Endothelial cell of umbilical vein (primary cell): Measurements from ENCODE around the gene CPEB1. TPM values are rescaled to one million over a fixed set of nuclear protein-coding genes. Genes with fewer than 3 reads are reported as not detected.

ENCODE experiments used
- BruUV-seq: library from RNA; stranded (reverse); fragments of 400-500 nt; replicated peaks from 2 replicates; lab custom pipeline; 2021; lab: Mats Ljungman, UMichigan
- CTCF ChIA-PET: fragments of 300-600, 350-600 bp; sonication (Branson Sonifier 250); formaldehyde crosslinking; loops from one replicate; lab custom pipeline; 2021; ENCODE audit warnings: antibody characterized with exemption, inconsistent platforms; lab: Charles Lee
- POLR2A ChIA-PET: fragments of 300-600, 350-600 bp; sonication (Branson Sonifier 250); formaldehyde crosslinking; loops from one replicate; lab custom pipeline; 2021; ENCODE audit warnings: antibody characterized with exemption, inconsistent platforms; lab: Charles Lee
- DNase-seq: peaks from one replicate; pipeline ENCODE4 v3.0.0-alpha.2; 2011; ENCODE audit warnings: low read depth, low spot score
- FAIRE-seq: peaks from 2 replicates; lab custom pipeline; 2011; peaks lifted over from hg19 to GRCh38; lab: Jason Lieb, UNC
- H2AFZ ChIP-seq: 2 replicates; pipeline ENCODE4 v1.6.0; 2012; ENCODE audit warnings: low read depth, low read length, control low read depth, inconsistent platforms
- H3K27ac ChIP-seq: 2 replicates; pipeline ENCODE4 v1.5.1; 2011; ENCODE audit warnings: low read depth, mild to moderate bottlenecking, control low read depth, low read length, moderate library complexity; ENCODE audit not compliant: insufficient read depth
- H3K27me3 ChIP-seq, 2 experiments: 2 replicates each; pipeline versions ENCODE4 v1.6.0 to v1.6.1; 2011; ENCODE audit warnings: low read length in 2 of 2, mixed read lengths in 1 of 2; ENCODE audit not compliant: control insufficient read depth in 2 of 2, insufficient read depth in 2 of 2
- H3K36me3 ChIP-seq, 2 experiments: 2 replicates in 1 of 2; 3 replicates in 1 of 2; pipeline ENCODE4 v1.5.1; 2011; ENCODE audit warnings: low read length in 2 of 2, mild to moderate bottlenecking in 1 of 2, moderate library complexity in 1 of 2; ENCODE audit not compliant: control insufficient read depth in 2 of 2, insufficient read depth in 2 of 2; ENCODE audit errors: extremely low read depth in 1 of 2
- H3K4me1 ChIP-seq: 3 replicates; pipeline ENCODE4 v1.5.1; 2011; ENCODE audit warnings: mild to moderate bottlenecking, low read length; ENCODE audit not compliant: control insufficient read depth, insufficient read depth; ENCODE audit errors: extremely low read depth
- H3K4me2 ChIP-seq: 2 replicates; pipeline ENCODE4 v1.6.1; 2011; ENCODE audit warnings: low read length, control low read depth, mixed read lengths; ENCODE audit not compliant: insufficient read depth
- H3K4me3 ChIP-seq, 3 experiments: fragments of 200-600 bp in 1 of 3; sonication (generic), shearing (Covaris generic) in 1 of 3; replicated peaks in 1 of 3; 2 replicates each; pipeline ENCODE4 v1.5.1; 2011 to 2016; ENCODE audit warnings: control low read depth in 3 of 3, low read length in 3 of 3, mild to moderate bottlenecking in 2 of 3, inconsistent platforms in 1 of 3, low read depth in 1 of 3, moderate library complexity in 1 of 3; ENCODE audit not compliant: insufficient read depth in 1 of 3
- H3K79me2 ChIP-seq: 2 replicates; pipeline ENCODE4 v1.6.0; 2012; ENCODE audit warnings: low read length, inconsistent platforms; ENCODE audit not compliant: control insufficient read depth, insufficient read depth
- H3K9ac ChIP-seq: replicated peaks from 2 replicates; pipeline ENCODE3; 2011; ENCODE audit warnings: low read length, control low read depth; ENCODE audit not compliant: insufficient read depth; ENCODE audit errors: extremely low read depth
- H3K9me1 ChIP-seq: replicated peaks from 3 replicates; pipeline ENCODE4 v1.6.0; 2011; ENCODE audit warnings: mild to moderate bottlenecking, low read length; ENCODE audit not compliant: control insufficient read depth, insufficient read depth; ENCODE audit errors: extremely low read depth
- H3K9me3 ChIP-seq: replicated peaks from 2 replicates; pipeline ENCODE4 v1.5.1; 2012; ENCODE audit warnings: low read length, inconsistent platforms; ENCODE audit not compliant: control insufficient read depth, insufficient read depth
- H4K20me1 ChIP-seq: replicated peaks from 2 replicates; pipeline ENCODE3; 2011; ENCODE audit warnings: mild to moderate bottlenecking, low read length; ENCODE audit not compliant: control insufficient read depth, insufficient read depth; ENCODE audit errors: extremely low read depth
- EZH2 ChIP-seq: IDR thresholded peaks from 2 replicates; pipeline ENCODE4 v1.6.1; 2012; ENCODE audit warnings: borderline replicate concordance, low read depth, mild to moderate bottlenecking, moderate library complexity, low read length, inconsistent platforms; ENCODE audit not compliant: severe bottlenecking
- FOS ChIP-seq: IDR thresholded peaks from 2 replicates; pipeline ENCODE4 v1.6.1; 2011; ENCODE audit warnings: mild to moderate bottlenecking, low read length, moderate library complexity, borderline replicate concordance; ENCODE audit not compliant: insufficient read depth
- GATA2 ChIP-seq: IDR thresholded peaks from 2 replicates; pipeline ENCODE4 v1.7.0; 2011; ENCODE audit warnings: low read depth, mild to moderate bottlenecking, moderate library complexity, mixed read lengths, low read length; ENCODE audit not compliant: insufficient read length, insufficient read depth
- JUN ChIP-seq: IDR thresholded peaks from 2 replicates; pipeline ENCODE4 v1.6.1; 2011; ENCODE audit warnings: borderline replicate concordance, low read depth; ENCODE audit not compliant: insufficient read length, insufficient read depth
- MYC ChIP-seq: IDR thresholded peaks from one replicate; pipeline ENCODE4 v1.6.1; 2011; ENCODE audit warnings: mild to moderate bottlenecking, low read depth, low read length
- POLR2A ChIP-seq: IDR thresholded peaks from 2 replicates; pipeline ENCODE4 v1.6.1; 2012; ENCODE audit warnings: low read depth, mild to moderate bottlenecking, control low read depth, low read length
- POLR2AphosphoS5 ChIP-seq: IDR thresholded peaks from 2 replicates; pipeline ENCODE4 v1.6.1; 2012; ENCODE audit warnings: low read depth, mild to moderate bottlenecking, control low read depth, low read length, moderate library complexity; ENCODE audit not compliant: insufficient read depth
- dilution Hi-C: fragments of 300-500 bp; cut with MboI; formaldehyde crosslinking; loops from one replicate; pipeline ENCODE4 v1.15.0; 2019; ENCODE audit warnings: low sequenced_read_pairs; ENCODE audit not compliant: extremely low pct_ligation_motif_present
- intact Hi-C: fragments of 100-400 bp; cut with micrococcal nuclease; formaldehyde crosslinking; loops from one replicate; pipeline ENCODE4 v1.10.0; 2022
- polyA plus RNA-seq, 4 experiments: library from polyadenylated mRNA; depleted of rRNA in 3 of 4; stranded (reverse) in 3 of 4; unstranded in 1 of 4; fragments of >200 nt; gene quantifications; 2 replicates each; pipeline versions ENCODE4 v1.2.1 to v1.2.3, GENCODE V29; 2011 to 2012; ENCODE audit warnings: missing spikeins in 1 of 4
- total RNA-seq: library from RNA; stranded (reverse); gene quantifications from 2 replicates; pipeline ENCODE4 v1.2.3, GENCODE V29; 2021
- TF ChIP-seq, protein P1 (sequence below): IDR thresholded peaks from 2 replicates; pipeline ENCODE4 v1.6.1; 2011; ENCODE audit not compliant: insufficient read depth, insufficient read length
- TF ChIP-seq, protein P2 (sequence below), 2 donors: IDR thresholded peaks; 1 replicate in 1 of 2; 2 replicates in 1 of 2; pipeline ENCODE4 v1.5.1; 2011; ENCODE audit warnings: low read length in 2 of 2, mild to moderate bottlenecking in 2 of 2, moderate library complexity in 2 of 2, control low read depth in 1 of 2, inconsistent platforms in 1 of 2, low read depth in 1 of 2; ENCODE audit not compliant: insufficient read depth in 1 of 2; ENCODE audit errors: extremely low read depth in 1 of 2

Gene CPEB1
- total and polyA plus RNA-seq, 2 donors (not counting 3 experiments of a cell fraction or from before 2014, with no cell fraction given): not detected

DNA sequence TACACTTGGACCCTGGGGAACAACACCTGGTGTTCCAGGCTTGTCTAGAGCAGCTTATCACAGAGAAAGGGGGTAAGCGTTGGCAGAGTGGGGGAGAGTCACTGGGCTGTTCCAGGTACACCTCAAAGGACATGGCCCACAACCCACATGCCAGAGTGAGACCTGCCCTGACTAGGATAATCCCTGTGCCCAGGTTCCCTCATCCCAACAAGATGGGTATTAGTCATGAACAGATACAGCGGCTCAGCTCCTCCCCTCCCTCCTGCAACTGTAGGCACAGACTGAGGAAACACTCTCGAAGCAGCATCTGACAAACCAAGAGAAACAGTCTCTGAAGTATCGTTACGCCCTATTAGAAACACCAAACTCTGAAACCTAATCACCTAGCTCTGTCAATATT is 74.9 kb downstream of the CPEB1 start:
- H2AFZ ChIP-seq: no peak overlapping the region
- no peak for FAIRE-seq
- no peak overlapping the region for H3K4me2 ChIP-seq
- peaks cover 3 to 12% of the 10 kb centered on the region in 2 experiments for H3K27me3 ChIP-seq
- TF ChIP-seq JUN (no peak), EZH2 (no peak), GATA2 (no peak), POLR2AphosphoS5 (no peak), FOS (no peak), POLR2A (no peak), MYC (no peak)
- TF ChIP-seq, protein P1, sequence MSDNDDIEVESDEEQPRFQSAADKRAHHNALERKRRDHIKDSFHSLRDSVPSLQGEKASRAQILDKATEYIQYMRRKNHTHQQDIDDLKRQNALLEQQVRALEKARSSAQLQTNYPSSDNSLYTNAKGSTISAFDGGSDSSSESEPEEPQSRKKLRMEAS: no peak
- TF ChIP-seq, protein P2, sequence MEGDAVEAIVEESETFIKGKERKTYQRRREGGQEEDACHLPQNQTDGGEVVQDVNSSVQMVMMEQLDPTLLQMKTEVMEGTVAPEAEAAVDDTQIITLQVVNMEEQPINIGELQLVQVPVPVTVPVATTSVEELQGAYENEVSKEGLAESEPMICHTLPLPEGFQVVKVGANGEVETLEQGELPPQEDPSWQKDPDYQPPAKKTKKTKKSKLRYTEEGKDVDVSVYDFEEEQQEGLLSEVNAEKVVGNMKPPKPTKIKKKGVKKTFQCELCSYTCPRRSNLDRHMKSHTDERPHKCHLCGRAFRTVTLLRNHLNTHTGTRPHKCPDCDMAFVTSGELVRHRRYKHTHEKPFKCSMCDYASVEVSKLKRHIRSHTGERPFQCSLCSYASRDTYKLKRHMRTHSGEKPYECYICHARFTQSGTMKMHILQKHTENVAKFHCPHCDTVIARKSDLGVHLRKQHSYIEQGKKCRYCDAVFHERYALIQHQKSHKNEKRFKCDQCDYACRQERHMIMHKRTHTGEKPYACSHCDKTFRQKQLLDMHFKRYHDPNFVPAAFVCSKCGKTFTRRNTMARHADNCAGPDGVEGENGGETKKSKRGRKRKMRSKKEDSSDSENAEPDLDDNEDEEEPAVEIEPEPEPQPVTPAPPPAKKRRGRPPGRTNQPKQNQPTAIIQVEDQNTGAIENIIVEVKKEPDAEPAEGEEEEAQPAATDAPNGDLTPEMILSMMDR (IDR thresholded peaks at IDR 0.05; ENCODE audit: extremely low read depth in 1 of 2, insufficient read depth in 1 of 2, low read depth in 1 of 2, low read length in 2 of 2): no peak
- no peaks in the 10 kb centered on the region for H3K9me1 ChIP-seq
- H3K79me2 ChIP-seq: no peaks in the 10 kb centered on the region
- no peaks in the 10 kb centered on the region for H4K20me1 ChIP-seq
- H3K4me3 ChIP-seq: no peak overlapping the region
- H3K4me1 ChIP-seq: no peaks in the 10 kb centered on the region
- ChIA-PET CTCF (no interaction called here), POLR2A (interaction anchor here (0.7 kb wide), 1 partner anchor 442 kb away, joined by 3 read pairs; no protein-coding TSS in a partner anchor)
- DNase-seq: no peak
- no peaks in the 10 kb centered on the region for H3K36me3 ChIP-seq
- no peak overlapping the region for H3K9ac ChIP-seq
- no TSS peak for BruUV-seq
- no peaks in the 10 kb centered on the region for H3K9me3 ChIP-seq
- H3K27ac ChIP-seq: no peak overlapping the region
- dilution Hi-C loops (no loop called here), intact Hi-C loops (no loop called here)
